ENCODE results near the gene RIMS4. TPM values are rescaled to one million over a fixed set of nuclear protein-coding genes. Genes with fewer than 3 reads are reported as not detected.

RIMS4 gene
- total and polyA plus RNA-seq, 10 of the 15 experiments (the other 5 are each of a cell fraction or from before 2014, with no cell fraction given) = under 0.01 to 0.07 (median 0.05) TPM; not detected in 5

- no peaks in the 10 kb centered on the region for H3K9me3 ChIP-seq (replicated peaks; ENCODE audit: control insufficient read depth, insufficient read depth, low read length)
- ChIA-PET RAD21 (ENCODE audit: unreplicated experiment) (no interaction called here), CTCF (interaction anchor here (0.6 kb wide), 1 partner anchor 162 kb away, joined by 3 read pairs; no protein-coding TSS in a partner anchor), SMC1A (ENCODE audit: uncharacterized antibody, unreplicated experiment) (no interaction called here), POLR2A (no interaction called here)
- 35% methylated on average over 8 of the region's 8 CpGs for WGBS (ENCODE audit: insufficient coverage, insufficient replicate concordance, low lambda C conversion rate, missing lambda C conversion rate)
- H4K20me1 ChIP-seq (ENCODE audit: control insufficient read depth, insufficient read depth) = no peaks in the 10 kb centered on the region
- no peaks in the 10 kb centered on the region for H3K79me2 ChIP-seq (ENCODE audit: control insufficient read depth, insufficient read depth, low read length)
- in situ Hi-C loops (cut with MboI) = no loop called here
- ATAC-seq = no peak
- H3K4me1 ChIP-seq (ENCODE audit: control insufficient read depth, insufficient read depth, low read length) = no peaks in the 10 kb centered on the region; the same call in 1 of the 2 replicates
- no peak for DNase-seq (ENCODE audit: low read depth, low spot score)
- H3K4me2 ChIP-seq (ENCODE audit: control insufficient read depth, insufficient read depth) = no peak overlapping the region
- no peak overlapping the region for H2AFZ ChIP-seq (ENCODE audit: control insufficient read depth, low read depth, low read length)
- no peak overlapping the region for H3K4me3 ChIP-seq
- H3K9ac ChIP-seq (ENCODE audit: control insufficient read depth, insufficient read depth, low read length) = no peak overlapping the region
- BruUV-seq (replicated peaks) = no TSS peak
- TF ChIP-seq, protein P1, sequence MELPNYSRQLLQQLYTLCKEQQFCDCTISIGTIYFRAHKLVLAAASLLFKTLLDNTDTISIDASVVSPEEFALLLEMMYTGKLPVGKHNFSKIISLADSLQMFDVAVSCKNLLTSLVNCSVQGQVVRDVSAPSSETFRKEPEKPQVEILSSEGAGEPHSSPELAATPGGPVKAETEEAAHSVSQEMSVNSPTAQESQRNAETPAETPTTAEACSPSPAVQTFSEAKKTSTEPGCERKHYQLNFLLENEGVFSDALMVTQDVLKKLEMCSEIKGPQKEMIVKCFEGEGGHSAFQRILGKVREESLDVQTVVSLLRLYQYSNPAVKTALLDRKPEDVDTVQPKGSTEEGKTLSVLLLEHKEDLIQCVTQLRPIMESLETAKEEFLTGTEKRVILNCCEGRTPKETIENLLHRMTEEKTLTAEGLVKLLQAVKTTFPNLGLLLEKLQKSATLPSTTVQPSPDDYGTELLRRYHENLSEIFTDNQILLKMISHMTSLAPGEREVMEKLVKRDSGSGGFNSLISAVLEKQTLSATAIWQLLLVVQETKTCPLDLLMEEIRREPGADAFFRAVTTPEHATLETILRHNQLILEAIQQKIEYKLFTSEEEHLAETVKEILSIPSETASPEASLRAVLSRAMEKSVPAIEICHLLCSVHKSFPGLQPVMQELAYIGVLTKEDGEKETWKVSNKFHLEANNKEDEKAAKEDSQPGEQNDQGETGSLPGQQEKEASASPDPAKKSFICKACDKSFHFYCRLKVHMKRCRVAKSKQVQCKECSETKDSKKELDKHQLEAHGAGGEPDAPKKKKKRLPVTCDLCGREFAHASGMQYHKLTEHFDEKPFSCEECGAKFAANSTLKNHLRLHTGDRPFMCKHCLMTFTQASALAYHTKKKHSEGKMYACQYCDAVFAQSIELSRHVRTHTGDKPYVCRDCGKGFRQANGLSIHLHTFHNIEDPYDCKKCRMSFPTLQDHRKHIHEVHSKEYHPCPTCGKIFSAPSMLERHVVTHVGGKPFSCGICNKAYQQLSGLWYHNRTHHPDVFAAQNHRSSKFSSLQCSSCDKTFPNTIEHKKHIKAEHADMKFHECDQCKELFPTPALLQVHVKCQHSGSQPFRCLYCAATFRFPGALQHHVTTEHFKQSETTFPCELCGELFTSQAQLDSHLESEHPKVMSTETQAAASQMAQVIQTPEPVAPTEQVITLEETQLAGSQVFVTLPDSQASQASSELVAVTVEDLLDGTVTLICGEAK (IDR thresholded peaks at IDR 0.05; ENCODE audit: borderline replicate concordance) = no peak
- no peak for TF ChIP-seq STAT1 (conservative IDR thresholded peaks at IDR 0.05)
- TF ChIP-seq ZNF622 (IDR thresholded peaks at IDR 0.05) = no peak
- no peak for TF ChIP-seq MXI1 (IDR thresholded peaks at IDR 0.05; ENCODE audit: low read depth, low read length)
- TF ChIP-seq PAX8 (IDR thresholded peaks at IDR 0.05) = no peak
- TF ChIP-seq ZBTB4 (CRISPR knock-in tag; IDR thresholded peaks at IDR 0.05) = no peak
- TF ChIP-seq CREM (IDR thresholded peaks at IDR 0.05; ENCODE audit: low read depth) = no peak
- no peak for TF ChIP-seq SREBF2 (IDR thresholded peaks at IDR 0.05; ENCODE audit: low read length)
- TF ChIP-seq ZBTB33 (IDR thresholded peaks at IDR 0.05) = no peak
- intact Hi-C loops (cut with micrococcal nuclease; ENCODE audit: unreplicated experiment) = no loop called here
- no peaks in the 10 kb centered on the region for H3K36me3 ChIP-seq (ENCODE audit: control insufficient read depth in 2 of 2, insufficient read depth in 2 of 2, low read length in 1 of 2)
- H3K27ac ChIP-seq (ENCODE audit: control insufficient read depth, insufficient read depth) = no peak overlapping the region
- peaks cover 0 to 1% of the 10 kb centered on the region in 2 experiments; a peak in 1 of 4 replicates for H3K27me3 ChIP-seq (replicated peaks in 1 of 2; ENCODE audit: control insufficient read depth in 2 of 2, insufficient read depth in 2 of 2, low read length in 1 of 2)
- no peak for FAIRE-seq
Measured at GRCh38 chr20:44772636-44773035, 37.7 kb downstream of the RIMS4 start.
